MM.1S (cell line): ENCODE measurements around the gene SYT9.
"Not testable (repeated sequence)": the region's sequence is repeated elsewhere in the genome, so short reads cannot be mapped to it uniquely, and the experiment has no call there.

Experiments
- DNase-seq: peaks from one replicate; pipeline ENCODE4 v3.0.0-alpha.2; 2015
- H2AFZ ChIP-seq: fragments of 300-600 bp; sonication (generic); 2 replicates; pipeline ENCODE4 v1.6.0; 2016; ENCODE audit warnings: antibody characterized with exemption, low read length
- H3F3A ChIP-seq: fragments of 300-600 bp; sonication (generic); 2 replicates; pipeline ENCODE4 v1.6.1; 2016; ENCODE audit warnings: mild to moderate bottlenecking, antibody characterized with exemption, low read length, moderate library complexity, mixed read lengths; ENCODE audit not compliant: insufficient read depth
- H3K27ac ChIP-seq: fragments of 300-600 bp; sonication (generic); 2 replicates; pipeline ENCODE4 v1.5.1; 2016; ENCODE audit warnings: mild to moderate bottlenecking, low read length
- H3K27me3 ChIP-seq: fragments of 300-600 bp; sonication (generic); replicated peaks from 2 replicates; pipeline ENCODE4 v1.6.0; 2016; ENCODE audit warnings: low read length; ENCODE audit not compliant: insufficient read depth
- H3K36me3 ChIP-seq: fragments of 300-600 bp; sonication (generic); replicated peaks from 2 replicates; pipeline ENCODE4 v1.6.1; 2016; ENCODE audit warnings: mild to moderate bottlenecking, low read length, mixed read lengths; ENCODE audit not compliant: insufficient read depth
- H3K4me1 ChIP-seq: fragments of 300-600 bp; sonication (generic); 2 replicates; pipeline ENCODE4 v1.6.1; 2016; ENCODE audit warnings: low read length, mixed read lengths
- H3K4me2 ChIP-seq: fragments of 300-600 bp; sonication (generic); 2 replicates; pipeline ENCODE4 v1.6.0; 2016; ENCODE audit warnings: low read depth, low read length
- H3K4me3 ChIP-seq: fragments of 300-600 bp; sonication (generic); 2 replicates; pipeline ENCODE4 v1.5.1; 2016; ENCODE audit warnings: low read length, mixed read lengths
- H3K79me2 ChIP-seq: fragments of 300-600 bp; sonication (generic); 2 replicates; pipeline ENCODE4 v1.6.1; 2016; ENCODE audit warnings: mixed run types, low read length, mixed read lengths
- H3K9ac ChIP-seq: fragments of 300-600 bp; sonication (generic); 2 replicates; pipeline ENCODE4 v1.6.1; 2016; ENCODE audit warnings: low read length, mixed read lengths
- H3K9me2 ChIP-seq: fragments of 300-600 bp; sonication (generic); replicated peaks from 2 replicates; pipeline ENCODE4 v1.6.1; 2016; ENCODE audit warnings: mild to moderate bottlenecking, low read length, mixed read lengths; ENCODE audit not compliant: insufficient read depth
- H3K9me3 ChIP-seq: fragments of 300-600 bp; sonication (generic); replicated peaks from 2 replicates; pipeline ENCODE4 v1.6.1; 2016; ENCODE audit warnings: mild to moderate bottlenecking, low read length, mixed read lengths; ENCODE audit not compliant: insufficient read depth
- H4K20me1 ChIP-seq: fragments of 300-600 bp; sonication (generic); 2 replicates; pipeline ENCODE4 v1.6.1; 2016; ENCODE audit warnings: mild to moderate bottlenecking, low read length, moderate library complexity, mixed read lengths; ENCODE audit not compliant: insufficient read depth
- EZH2 ChIP-seq: fragments of 300-600 bp; sonication (generic); optimal IDR thresholded peaks from 2 replicates; pipeline ENCODE3; 2017; ENCODE audit warnings: low read depth, mild to moderate bottlenecking, antibody characterized with exemption, low read length, mixed read lengths
- EZH2phosphoT487 ChIP-seq: fragments of 300-600 bp; sonication (generic); IDR thresholded peaks from 2 replicates; pipeline ENCODE4 v1.6.1; 2018; ENCODE audit warnings: antibody characterized with exemption, low read length
- TF ChIP-seq, protein P1 (sequence below): fragments of 300-600 bp; sonication (generic); IDR thresholded peaks from 2 replicates; pipeline ENCODE4 v1.5.1; 2016; ENCODE audit warnings: antibody characterized with exemption, low read length, mixed read lengths

SYT9 gene

DNA sequence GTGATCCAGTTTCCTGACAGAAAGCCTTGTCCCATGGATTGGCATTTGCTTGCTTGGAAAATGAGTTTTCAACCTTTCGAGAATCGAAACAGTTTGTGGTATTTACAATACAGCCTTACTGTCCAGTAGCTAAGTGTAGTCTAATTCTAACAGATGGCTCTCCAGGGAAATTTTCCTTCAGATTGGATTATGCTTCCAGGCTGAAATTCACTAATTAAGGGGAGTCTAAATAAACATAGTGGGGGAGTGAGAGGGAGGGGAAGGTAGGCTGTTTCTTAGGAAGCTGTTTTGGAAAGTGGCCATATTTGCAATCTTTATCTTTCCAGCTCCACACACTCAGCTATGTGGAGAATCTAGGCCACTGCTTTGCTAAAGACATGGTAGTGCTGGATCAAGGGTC lies 81.3 kb downstream of the SYT9 start:
- Histone ChIP-seq H2AFZ (no peak overlapping the region), H3K4me1 (no peaks in the 10 kb centered on the region), H3K79me2 (no peaks in the 10 kb centered on the region), H3K27me3 (no peaks in the 10 kb centered on the region), H3K4me3 (no peak overlapping the region), H3K4me2 (no peak overlapping the region), H3F3A (no peaks in the 10 kb centered on the region), H3K36me3 (no peaks in the 10 kb centered on the region), H3K27ac (no peak overlapping the region), H4K20me1 (no peaks in the 10 kb centered on the region), H3K9ac (no peak overlapping the region), H3K9me3 (no peaks in the 10 kb centered on the region; the same call in 1 of the 2 replicates), H3K9me2 (no peaks in the 10 kb centered on the region)
- TF ChIP-seq, protein P1, sequence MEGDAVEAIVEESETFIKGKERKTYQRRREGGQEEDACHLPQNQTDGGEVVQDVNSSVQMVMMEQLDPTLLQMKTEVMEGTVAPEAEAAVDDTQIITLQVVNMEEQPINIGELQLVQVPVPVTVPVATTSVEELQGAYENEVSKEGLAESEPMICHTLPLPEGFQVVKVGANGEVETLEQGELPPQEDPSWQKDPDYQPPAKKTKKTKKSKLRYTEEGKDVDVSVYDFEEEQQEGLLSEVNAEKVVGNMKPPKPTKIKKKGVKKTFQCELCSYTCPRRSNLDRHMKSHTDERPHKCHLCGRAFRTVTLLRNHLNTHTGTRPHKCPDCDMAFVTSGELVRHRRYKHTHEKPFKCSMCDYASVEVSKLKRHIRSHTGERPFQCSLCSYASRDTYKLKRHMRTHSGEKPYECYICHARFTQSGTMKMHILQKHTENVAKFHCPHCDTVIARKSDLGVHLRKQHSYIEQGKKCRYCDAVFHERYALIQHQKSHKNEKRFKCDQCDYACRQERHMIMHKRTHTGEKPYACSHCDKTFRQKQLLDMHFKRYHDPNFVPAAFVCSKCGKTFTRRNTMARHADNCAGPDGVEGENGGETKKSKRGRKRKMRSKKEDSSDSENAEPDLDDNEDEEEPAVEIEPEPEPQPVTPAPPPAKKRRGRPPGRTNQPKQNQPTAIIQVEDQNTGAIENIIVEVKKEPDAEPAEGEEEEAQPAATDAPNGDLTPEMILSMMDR: no peak
- DNase-seq: no peak

DNA sequence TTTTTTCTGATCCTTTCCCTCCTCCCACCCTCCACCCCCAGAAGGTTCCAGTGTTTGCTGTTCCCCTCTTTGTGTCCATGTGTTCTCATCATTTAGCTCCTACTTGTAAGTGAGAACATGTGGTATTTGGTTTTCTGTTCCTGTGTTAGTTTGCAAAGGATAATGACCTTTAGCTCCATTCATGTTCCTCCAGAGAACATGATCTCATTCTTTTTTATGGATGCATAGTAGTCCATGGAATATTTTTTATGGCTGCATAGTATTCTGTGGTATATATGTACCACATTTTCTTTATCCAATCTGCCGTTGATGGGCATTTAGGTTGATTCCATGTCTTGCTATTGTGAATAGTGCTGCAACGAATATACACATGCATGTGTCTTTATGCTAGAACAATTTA lies 83.7 kb downstream of the SYT9 start:
- not testable (repeated sequence) for H3K9me2 ChIP-seq, H3K4me1 ChIP-seq, H3K4me3 ChIP-seq, H3K27ac ChIP-seq, DNase-seq, H3K36me3 ChIP-seq, H3K9me3 ChIP-seq, H3F3A ChIP-seq, H3K9ac ChIP-seq, H3K27me3 ChIP-seq, H3K4me2 ChIP-seq, H2AFZ ChIP-seq, H3K79me2 ChIP-seq, H4K20me1 ChIP-seq

DNA sequence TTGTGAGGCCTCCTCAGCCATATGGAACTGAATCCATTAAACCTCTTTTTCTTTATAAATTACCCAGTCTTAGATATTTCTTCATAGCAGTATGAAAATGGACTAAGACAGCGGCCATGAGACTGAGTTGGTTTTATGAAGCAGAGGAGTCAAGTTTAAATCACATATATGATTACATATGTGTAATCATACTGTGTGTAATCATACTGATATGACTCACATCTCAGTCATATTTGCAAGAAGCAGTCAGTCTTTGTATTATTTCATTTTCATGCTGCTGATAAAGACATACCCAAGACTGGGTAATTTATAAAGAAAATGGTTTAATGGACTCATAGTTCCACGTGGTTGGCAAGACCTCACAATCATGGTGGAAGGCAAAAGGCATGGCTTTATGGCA lies 89.8 kb downstream of the SYT9 start:
- TF ChIP-seq EZH2phosphoT487 (no peak), EZH2 (no peak)
- TF ChIP-seq, protein P1: no peak
- no peaks in the 10 kb centered on the region for H3K79me2 ChIP-seq
- no peak overlapping the region for H2AFZ ChIP-seq
- H3K4me2 ChIP-seq: no peak overlapping the region
- DNase-seq: no peak
- no peaks in the 10 kb centered on the region for H3K27me3 ChIP-seq
- H3F3A ChIP-seq: no peaks in the 10 kb centered on the region
- H4K20me1 ChIP-seq: no peaks in the 10 kb centered on the region
- H3K27ac ChIP-seq: no peak overlapping the region
- H3K36me3 ChIP-seq: no peaks in the 10 kb centered on the region
- H3K9ac ChIP-seq: no peak overlapping the region
- no peaks in the 10 kb centered on the region for H3K4me1 ChIP-seq
- no peaks in the 10 kb centered on the region for H3K9me3 ChIP-seq
- H3K9me2 ChIP-seq: no peaks in the 10 kb centered on the region
- H3K4me3 ChIP-seq: no peak overlapping the region

DNA sequence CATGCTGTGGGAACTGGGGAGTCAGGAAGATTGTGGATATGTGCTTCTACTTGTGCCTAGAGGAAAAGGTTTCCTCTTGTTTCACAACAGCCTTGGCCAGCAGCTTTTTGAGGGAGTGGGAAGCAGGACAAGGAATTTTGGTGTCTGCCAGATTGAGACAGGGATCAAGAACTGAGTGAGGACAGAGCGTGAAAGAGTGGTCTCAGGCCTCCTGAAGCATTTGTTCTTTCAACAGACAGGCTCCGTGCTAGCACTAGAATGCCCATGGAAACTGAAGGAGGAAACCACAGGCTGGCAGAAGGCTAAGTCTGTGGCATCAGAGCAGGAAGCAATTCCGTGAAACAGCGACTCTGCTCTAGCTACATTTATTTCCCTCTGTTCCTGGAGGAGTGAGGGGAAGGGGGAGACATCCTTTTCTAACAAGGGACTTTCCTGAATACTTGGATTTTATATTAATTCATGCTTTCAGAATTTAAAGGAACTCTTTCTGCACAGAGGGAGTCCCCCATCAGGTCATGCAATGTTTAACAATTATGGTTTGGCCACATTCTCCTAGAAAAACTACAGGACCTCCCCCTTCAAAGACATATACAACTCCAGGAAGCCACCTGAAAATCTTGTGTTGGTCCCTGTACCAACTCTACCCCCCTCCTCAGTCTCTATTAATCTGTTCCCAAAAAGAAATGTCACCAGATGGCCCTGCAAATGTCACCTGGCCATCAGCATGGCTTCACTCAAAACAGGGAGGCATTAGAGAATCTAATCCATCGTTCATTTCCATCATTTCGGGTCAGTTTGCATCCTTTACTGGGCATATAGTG lies 96.1 kb downstream of the SYT9 start:
- Histone ChIP-seq H3K4me3 (no peak overlapping the region), H3K36me3 (no peaks in the 10 kb centered on the region), H3K4me2 (no peak overlapping the region), H3F3A (no peaks in the 10 kb centered on the region), H3K9me2 (no peaks in the 10 kb centered on the region), H4K20me1 (no peaks in the 10 kb centered on the region), H3K27ac (no peak overlapping the region), H3K27me3 (no peaks in the 10 kb centered on the region), H3K79me2 (no peaks in the 10 kb centered on the region), H2AFZ (no peak overlapping the region), H3K4me1 (no peaks in the 10 kb centered on the region), H3K9me3 (no peaks in the 10 kb centered on the region), H3K9ac (no peak overlapping the region)
- TF ChIP-seq EZH2: no peak
- no peak for DNase-seq
